HG02588 (cell line): ENCODE results near the gene TWNK.
"Not testable (repeated sequence)": the region's sequence is repeated elsewhere in the genome, so short reads cannot be mapped to it uniquely, and the experiment has no call there.

Source experiments
- ATAC-seq: cut with Tn5 transposase; IDR thresholded peaks from one replicate; pipeline ENCODE4 v1.9.1; 2021; ENCODE audit warnings: mild to moderate bottlenecking, moderate library complexity; ENCODE audit not compliant: unreplicated experiment

The TWNK gene

DNA sequence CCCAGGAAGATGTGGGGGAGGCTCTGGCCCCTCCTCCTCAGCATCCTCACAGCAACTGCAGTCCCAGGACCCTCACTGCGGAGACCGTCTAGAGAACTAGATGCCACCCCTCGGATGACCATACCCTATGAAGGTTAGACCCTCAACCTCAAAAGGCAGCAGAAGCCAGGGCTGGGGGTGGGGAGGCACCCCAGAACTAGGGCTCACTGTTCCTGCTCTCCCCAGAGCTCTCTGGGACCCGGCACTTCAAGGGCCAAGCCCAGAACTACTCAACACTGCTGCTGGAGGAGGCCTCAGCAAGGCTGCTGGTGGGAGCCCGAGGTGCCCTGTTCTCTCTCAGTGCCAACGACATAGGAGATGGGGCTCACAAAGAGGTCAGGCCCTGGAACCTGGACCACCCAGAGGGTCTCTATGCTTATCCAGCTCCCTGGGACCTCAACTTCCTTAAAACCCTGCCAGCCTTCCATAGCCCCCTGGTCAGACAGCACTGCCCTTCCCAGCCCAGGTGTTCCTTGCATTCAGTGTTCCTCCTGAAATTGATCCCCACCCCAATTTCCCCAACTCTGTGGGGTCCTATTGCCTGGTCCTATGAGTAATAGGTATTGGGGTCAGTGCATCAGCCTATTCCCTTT lies 14.3 kb upstream of the TWNK start:
- ATAC-seq: no peak

DNA sequence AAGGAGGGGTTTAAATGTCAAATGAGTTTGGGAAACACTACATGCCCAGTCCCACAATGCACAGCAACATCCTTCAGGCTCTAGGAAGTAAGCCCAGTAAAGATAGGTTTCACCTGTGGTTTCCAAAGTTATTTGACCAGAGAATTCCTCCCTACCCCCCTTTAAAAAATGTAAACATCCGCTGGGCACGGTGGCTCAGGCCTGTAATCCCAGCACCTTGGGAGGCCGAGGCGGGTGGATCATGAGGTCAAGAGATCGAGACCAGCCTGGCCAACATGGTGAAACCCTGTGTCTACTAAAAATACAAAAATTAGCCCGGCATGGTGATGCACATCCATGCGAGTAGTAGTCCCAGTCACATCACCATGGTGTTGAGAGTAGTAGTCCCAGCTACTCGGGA lies 11.9 kb upstream of the TWNK start:
- ATAC-seq: not testable (repeated sequence)

DNA sequence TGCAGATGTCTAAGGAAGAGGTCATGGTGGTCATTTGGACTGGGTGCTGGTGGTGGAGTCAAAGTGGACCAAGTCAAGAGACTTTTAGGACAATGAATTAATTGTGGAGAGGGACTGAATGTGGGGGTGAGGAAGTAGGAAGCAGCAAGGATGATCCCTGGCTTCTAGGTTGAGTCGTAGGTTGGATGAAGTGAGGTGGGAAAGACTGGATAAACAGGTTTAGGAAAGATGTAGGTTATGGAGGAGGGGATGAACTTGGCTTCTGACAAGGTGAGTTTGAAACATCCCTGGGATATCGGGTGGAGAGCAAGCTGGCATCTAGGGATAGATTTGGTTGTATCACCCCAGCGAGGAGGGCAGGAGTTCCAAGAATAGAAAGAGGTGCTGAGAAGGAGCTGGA lies 10.4 kb upstream of the TWNK start:
- no peak for ATAC-seq

DNA sequence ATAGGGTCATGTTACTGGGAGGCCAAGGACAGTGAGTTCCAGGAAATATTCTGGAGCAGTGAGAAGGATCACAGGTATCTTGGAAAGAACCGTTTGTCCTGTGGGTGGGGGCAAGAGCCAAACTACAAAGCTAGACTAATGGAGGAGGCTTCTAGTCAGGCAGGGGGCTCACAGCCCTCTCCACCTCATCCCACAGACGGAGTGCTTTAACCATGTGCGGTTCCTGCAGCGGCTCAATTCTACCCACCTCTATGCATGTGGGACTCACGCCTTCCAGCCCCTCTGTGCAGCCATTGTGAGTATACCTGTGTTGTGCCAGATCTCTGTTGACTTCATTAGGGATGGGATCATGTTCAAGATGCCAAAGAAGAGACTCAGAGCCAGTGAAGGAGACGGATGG lies 9.9 kb upstream of the TWNK start:
- no peak for ATAC-seq

GRCh38 chr10:100978121-100978900 lies 9.0 kb upstream of the TWNK start:
- no peak for ATAC-seq

GRCh38 chr10:100978901-100979195 lies 8.5 kb upstream of the TWNK start:
- no peak for ATAC-seq

DNA sequence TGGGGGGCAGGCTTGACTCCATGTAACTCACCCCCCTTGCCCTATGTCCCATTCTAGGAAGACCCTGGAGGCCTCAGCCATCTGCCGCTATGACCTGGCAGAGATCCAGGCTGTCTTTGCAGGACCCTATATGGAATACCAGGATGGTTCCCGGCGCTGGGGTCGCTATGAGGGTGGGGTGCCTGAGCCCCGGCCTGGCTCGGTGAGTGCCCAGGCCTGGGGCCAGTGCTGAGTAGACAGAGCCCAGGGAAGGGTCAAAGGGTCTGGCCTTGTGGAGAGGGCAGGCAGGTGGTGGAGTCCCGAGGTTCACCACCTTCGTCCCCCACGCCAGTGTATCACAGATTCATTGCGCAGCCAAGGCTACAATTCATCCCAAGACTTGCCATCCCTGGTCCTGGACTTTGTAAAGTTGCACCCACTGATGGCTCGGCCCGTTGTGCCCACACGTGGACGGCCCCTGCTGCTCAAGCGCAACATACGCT lies 7.5 kb upstream of the TWNK start:
- no peak for ATAC-seq

GRCh38 chr10:100980311-100980710 lies 7.0 kb upstream of the TWNK start:
- ATAC-seq: no peak

DNA sequence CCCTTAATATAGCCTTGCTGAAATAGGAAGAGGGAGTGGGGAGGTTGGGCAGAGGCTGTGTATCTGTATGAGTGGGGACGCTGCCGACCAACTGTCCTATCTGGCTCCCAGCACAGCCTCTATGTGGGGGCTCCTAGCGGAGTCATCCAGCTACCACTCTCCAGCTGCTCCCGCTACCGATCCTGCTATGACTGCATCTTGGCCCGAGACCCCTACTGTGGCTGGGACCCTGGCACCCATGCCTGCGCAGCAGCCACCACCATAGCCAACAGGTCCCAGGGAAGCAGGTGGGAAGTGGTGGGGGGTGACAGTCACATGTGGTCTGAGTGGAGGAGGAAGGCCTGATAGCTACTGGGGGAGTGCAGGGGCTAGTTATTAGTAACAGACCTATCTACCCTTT lies 6.6 kb upstream of the TWNK start:
- ATAC-seq: no peak

GRCh38 chr10:100981178-100981772 lies 6.1 kb upstream of the TWNK start:
- no peak for ATAC-seq

DNA sequence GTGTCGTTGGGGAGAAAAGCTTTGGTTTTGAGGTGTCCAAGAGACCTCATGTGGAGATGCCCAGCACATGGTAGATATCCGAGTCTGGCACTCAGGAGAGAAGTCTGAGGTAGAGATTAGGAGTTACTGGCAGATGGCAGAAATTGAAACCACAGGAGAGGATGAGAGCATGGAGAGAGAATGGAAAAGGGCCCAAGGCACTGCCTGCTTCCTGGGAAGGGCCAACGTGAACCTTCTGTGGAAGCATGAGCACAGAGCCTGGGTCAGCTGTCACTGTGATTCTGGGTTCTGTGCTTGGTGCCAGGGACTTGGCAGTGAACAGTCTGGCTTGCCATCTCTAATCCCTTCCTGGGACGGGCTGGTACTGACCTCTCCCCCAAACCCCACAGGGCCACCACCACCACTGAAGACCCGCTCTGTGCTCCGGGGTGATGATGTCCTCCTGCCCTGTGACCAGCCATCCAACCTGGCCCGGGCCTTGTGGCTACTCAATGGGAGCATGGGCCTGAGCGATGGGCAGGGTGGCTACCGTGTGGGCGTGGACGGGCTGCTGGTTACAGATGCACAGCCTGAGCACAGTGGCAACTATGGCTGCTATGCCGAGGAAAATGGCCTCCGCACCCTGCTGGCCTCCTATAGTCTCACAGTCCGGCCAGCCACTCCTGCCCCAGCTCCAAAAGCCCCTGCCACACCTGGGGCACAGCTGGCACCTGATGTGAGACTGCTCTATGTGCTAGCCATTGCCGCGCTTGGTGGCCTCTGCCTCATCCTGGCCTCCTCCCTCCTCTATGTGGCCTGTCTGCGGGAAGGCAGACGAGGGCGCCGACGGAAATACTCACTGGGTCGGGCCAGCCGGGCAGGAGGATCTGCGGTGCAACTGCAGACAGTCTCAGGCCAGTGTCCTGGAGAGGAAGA lies 4.2 kb upstream of the TWNK start:
- no peak for ATAC-seq

GRCh38 chr10:100983868-100984671 lies 3.3 kb upstream of the TWNK start:
- no peak for ATAC-seq

- ATAC-seq: no peak
Observed at GRCh38 chr10:100984672-100985177, 2.6 kb upstream of the TWNK start.

GRCh38 chr10:100985336-100985735 lies 2.0 kb upstream of the TWNK start:
- no peak for ATAC-seq

DNA sequence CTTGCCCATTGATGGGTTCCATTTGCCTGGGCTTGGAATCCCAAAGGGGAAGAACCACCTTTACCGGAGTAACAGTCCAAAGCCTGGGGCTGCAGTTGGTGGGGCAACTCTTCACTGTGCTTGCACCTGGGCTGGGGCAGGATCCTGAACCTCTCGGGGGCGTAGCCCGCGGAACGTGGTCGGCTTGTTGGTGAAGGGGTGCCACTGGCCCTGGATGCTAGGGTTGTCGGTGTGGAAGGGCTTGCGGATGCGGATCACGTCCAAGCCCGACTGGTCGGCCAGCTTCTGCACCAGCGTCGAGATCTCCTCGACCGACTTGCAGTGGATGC lies 756 bp upstream of the TWNK start:
- ATAC-seq: no peak

DNA sequence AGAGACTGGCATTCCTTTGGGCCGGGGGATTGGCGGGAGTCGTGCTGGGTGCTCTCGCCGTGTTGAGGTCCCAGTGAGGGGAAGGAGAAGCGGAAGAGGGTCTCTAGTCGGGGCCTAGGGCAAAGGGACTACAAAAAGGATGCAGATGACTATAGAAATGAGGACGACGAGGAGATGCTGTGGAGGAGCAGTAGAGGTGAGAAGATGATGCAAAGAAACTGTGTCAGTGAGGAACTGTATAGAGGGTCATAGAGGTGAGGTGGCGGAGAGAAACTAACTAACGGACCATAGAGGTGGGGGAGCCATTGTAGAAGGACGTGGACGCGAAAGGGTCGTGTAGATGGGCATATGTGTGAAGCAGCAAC lies 324 bp downstream of the TWNK start:
- no peak for ATAC-seq

- no peak for ATAC-seq
Observed at GRCh38 chr10:100988166-100988565, 823 bp downstream of the TWNK start.

GRCh38 chr10:100989088-100989487 lies 1.7 kb downstream of the TWNK start:
- ATAC-seq: no peak

DNA sequence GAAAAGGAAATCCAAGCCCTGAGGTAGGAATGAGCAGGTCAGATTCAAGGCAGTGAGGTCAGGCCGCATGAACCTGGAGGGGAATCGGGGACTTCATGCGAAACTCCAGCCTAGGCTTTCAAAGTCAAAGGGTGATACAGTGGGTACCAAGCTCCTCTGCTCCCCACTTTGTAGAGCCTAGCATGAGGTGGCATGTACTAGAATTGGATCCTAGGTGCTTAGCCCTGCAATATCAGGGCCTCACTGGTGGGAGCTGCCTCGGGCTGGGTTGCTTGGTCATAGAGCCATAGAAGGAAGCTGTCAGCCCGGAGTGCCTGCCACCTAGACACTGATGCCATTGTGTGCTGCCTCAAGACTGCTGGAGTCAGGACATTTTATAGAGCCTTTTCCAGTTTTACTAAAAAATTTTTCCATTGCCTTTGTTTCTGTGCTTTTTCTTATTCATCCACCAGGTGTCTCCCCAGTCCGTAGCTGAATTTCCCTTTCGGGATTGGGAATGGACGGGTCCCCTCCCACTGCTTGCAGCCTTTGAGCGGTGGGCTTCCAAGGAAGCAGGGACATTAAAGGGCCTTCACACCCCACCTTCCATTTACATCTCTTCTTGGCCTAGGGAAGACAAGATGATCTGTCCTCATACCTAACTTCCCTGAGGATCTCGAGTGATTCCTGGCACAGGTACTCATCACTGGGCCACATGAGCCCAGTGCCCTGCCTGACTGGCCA lies 6.8 kb downstream of the TWNK start:
- no peak for ATAC-seq

- ATAC-seq: no peak
Observed at GRCh38 chr10:100995181-100995580, 7.8 kb downstream of the TWNK start.
